GM23338 (cell line): ENCODE results near the gene BLOC1S6. TPM values are rescaled to one million over a fixed set of nuclear protein-coding genes. Genes with fewer than 3 reads are reported as not detected.
A peak's percentile ranks its signal among the peaks of the same experiment; 100 is the strongest.

Experiments used
- ATAC-seq: fragments of 200-7000 bp; cut with Tn5 transposase; 3 replicates; pipeline ENCODE4 v1.9.1; 2020
- DNase-seq: peaks from one replicate; pipeline ENCODE4 v3.0.0-alpha.2; 2015; ENCODE audit warnings: low spot score
- H2AFZ ChIP-seq: fragments of 200-600 bp; sonication (generic); 2 replicates; pipeline ENCODE4 v1.8.0; 2016; ENCODE audit warnings: antibody characterized with exemption, mild to moderate bottlenecking, moderate library complexity
- H3F3A ChIP-seq: fragments of 200-600 bp; sonication (generic); replicated peaks from 2 replicates; pipeline ENCODE4 v1.8.0; 2017; ENCODE audit warnings: antibody characterized with exemption, mixed run types, low read depth
- H3K27ac ChIP-seq: fragments of 200-600 bp; sonication (generic); 2 replicates; pipeline ENCODE4 v1.6.1; 2016; ENCODE audit warnings: low read depth
- H3K27me3 ChIP-seq: fragments of 200-600 bp; sonication (generic); 2 replicates; pipeline ENCODE4 v1.8.0; 2016; ENCODE audit warnings: mild to moderate bottlenecking, mixed run types, moderate library complexity; ENCODE audit not compliant: insufficient read depth
- H3K36me3 ChIP-seq: fragments of 200-600 bp; sonication (generic); 2 replicates; pipeline ENCODE4 v1.8.0; 2016; ENCODE audit warnings: mild to moderate bottlenecking; ENCODE audit not compliant: insufficient read depth
- H3K4me1 ChIP-seq: fragments of 200-600 bp; sonication (generic); 2 replicates; pipeline ENCODE4 v1.8.0; 2016; ENCODE audit warnings: mild to moderate bottlenecking, moderate library complexity; ENCODE audit not compliant: insufficient read depth
- H3K4me2 ChIP-seq: fragments of 200-600 bp; sonication (generic); 2 replicates; pipeline ENCODE4 v1.7.1; 2017; ENCODE audit warnings: mixed run types
- H3K4me3 ChIP-seq: fragments of 200-600 bp; sonication (generic); 2 replicates; pipeline ENCODE4 v1.6.1; 2016; ENCODE audit warnings: mixed run types
- H3K79me2 ChIP-seq: fragments of 200-600 bp; sonication (generic); replicated peaks from 2 replicates; pipeline ENCODE4 v1.8.0; 2017; ENCODE audit warnings: mild to moderate bottlenecking; ENCODE audit not compliant: insufficient read depth
- H3K9me2 ChIP-seq: fragments of 200-600 bp; sonication (generic); 2 replicates; pipeline ENCODE4 v1.8.0; 2017; ENCODE audit not compliant: insufficient read depth
- H4K20me1 ChIP-seq: fragments of 200-600 bp; sonication (generic); replicated peaks from 2 replicates; pipeline ENCODE4 v1.8.0; 2017; ENCODE audit warnings: mild to moderate bottlenecking; ENCODE audit not compliant: insufficient read depth
- H3K27ac Mint-ChIP-seq: 2 replicates; pipeline ENCODE4 v1.8.0; 2020; ENCODE audit warnings: inconsistent platforms, mild to moderate bottlenecking, moderate library complexity, mixed read lengths
- H3K27me3 Mint-ChIP-seq: 3 replicates; pipeline ENCODE4 v1.8.0; 2022; ENCODE audit warnings: low read depth, mild to moderate bottlenecking, moderate library complexity, mixed read lengths, inconsistent platforms; ENCODE audit not compliant: insufficient read depth, poor library complexity
- H3K36me3 Mint-ChIP-seq: 3 replicates; pipeline ENCODE4 v1.8.0; 2021; ENCODE audit warnings: low read depth, mild to moderate bottlenecking, inconsistent platforms, moderate library complexity, mixed read lengths
- H3K4me1 Mint-ChIP-seq: 3 replicates; pipeline ENCODE4 v1.8.0; 2020; ENCODE audit warnings: mild to moderate bottlenecking, inconsistent platforms, mixed read lengths
- H3K4me3 Mint-ChIP-seq: 3 replicates; pipeline ENCODE4 v1.8.0; 2021; ENCODE audit warnings: moderate library complexity, mild to moderate bottlenecking, inconsistent platforms, mixed read lengths
- H3K9me3 Mint-ChIP-seq: 3 replicates; pipeline ENCODE4 v1.8.0; 2020; ENCODE audit warnings: moderate library complexity, mild to moderate bottlenecking, inconsistent platforms, mixed read lengths
- CTCF ChIP-seq, 2 experiments: fragments of 200-600 bp in 1 of 2; sonication (generic) in 1 of 2; conservative IDR thresholded peaks; 2 replicates each; pipeline versions ENCODE4 v1.5.1 to v1.6.1; 2016 to 2017; ENCODE audit warnings: antibody characterized with exemption in 2 of 2, low read depth in 2 of 2, mild to moderate bottlenecking in 2 of 2, moderate library complexity in 1 of 2
- EZH2 ChIP-seq: fragments of 200-600 bp; sonication (generic); IDR thresholded peaks from one replicate; pipeline ENCODE4 v1.8.0; 2017; ENCODE audit warnings: antibody characterized with exemption, mild to moderate bottlenecking, low read depth; ENCODE audit not compliant: unreplicated experiment
- EZH2phosphoT487 ChIP-seq: fragments of 200-600 bp; sonication (generic); IDR thresholded peaks from one replicate; pipeline ENCODE4 v1.8.1; 2018; ENCODE audit warnings: antibody characterized with exemption; ENCODE audit not compliant: unreplicated experiment
- JUNB ChIP-seq: IDR thresholded peaks from one replicate; pipeline ENCODE4 v1.6.1; 2016; ENCODE audit warnings: antibody characterized with exemption; ENCODE audit not compliant: unreplicated experiment
- POLR2AphosphoS5 ChIP-seq: IDR thresholded peaks from 2 replicates; pipeline ENCODE4 v1.6.1; 2016; ENCODE audit warnings: antibody characterized with exemption, low read depth
- ZNF114 ChIP-seq: fragments of 250-450 bp; sonication (Bioruptor Pico); IDR thresholded peaks from 2 replicates; pipeline ENCODE4 v1.5.0; 2020; ENCODE audit warnings: mild to moderate bottlenecking, moderate library complexity
- ZNF331 ChIP-seq: fragments of 250-450 bp; sonication (Bioruptor Pico); IDR thresholded peaks from 2 replicates; pipeline ENCODE4 v1.5.0; 2020; ENCODE audit warnings: low read depth, mild to moderate bottlenecking, moderate library complexity
- ZNF462 ChIP-seq: fragments of 250-450 bp; sonication (Bioruptor Pico); IDR thresholded peaks from 2 replicates; pipeline ENCODE4 v1.5.0; 2020; ENCODE audit warnings: mild to moderate bottlenecking, moderate library complexity
- polyA plus RNA-seq: library from polyadenylated mRNA; unstranded; fragments of >200 nt; fragmentation: Nextera tagmentation; extraction: Ambion mirVana; gene quantifications from 2 replicates; pipeline ENCODE4 v1.2.1, GENCODE V29; 2016
- total RNA-seq: library from RNA; depleted of rRNA; stranded (reverse); fragments of >200 nt; shearing (Covaris generic); gene quantifications from 2 replicates; pipeline ENCODE4 v1.2.3, GENCODE V29; 2014

Gene BLOC1S6
- total and polyA plus RNA-seq, 2 experiments from 2014 or later: 20.9 to 28.4 TPM

- no peaks in the 10 kb centered on the region for H3K36me3 ChIP-seq
Observed at GRCh38 chr15:45573961-45574629, 13.1 kb upstream of the BLOC1S6 start.

GRCh38 chr15:45581919-45582318 lies 5.3 kb upstream of the BLOC1S6 start:
- Histone ChIP-seq H3K36me3 (no peaks in the 10 kb centered on the region), H3K4me2 (no peak overlapping the region), H4K20me1 (no peaks in the 10 kb centered on the region), H3K9me2 (no peaks in the 10 kb centered on the region), H3K4me3 (no peak overlapping the region), H3K4me1 (peaks cover 8% of the 10 kb centered on the region), H2AFZ (no peak overlapping the region), H3K27ac (no peak overlapping the region), H3K79me2 (no peaks in the 10 kb centered on the region), H3K27me3 (no peaks in the 10 kb centered on the region), H3F3A (no peaks in the 10 kb centered on the region)
- Mint-ChIP-seq H3K27me3 (peaks cover 2% of the 10 kb centered on the region), H3K4me3 (no peak overlapping the region; the same call in 2 of the 3 replicates), H3K4me1 (peaks cover 11% of the 10 kb centered on the region; the same call in 1 of the 3 replicates), H3K36me3 (no peaks in the 10 kb centered on the region), H3K27ac (no peak overlapping the region), H3K9me3 (no peaks in the 10 kb centered on the region)
- ATAC-seq (no peak), DNase-seq (no peak)
- TF ChIP-seq CTCF (conservative IDR thresholded peaks at IDR 0.05; ENCODE audit: low read depth in 2 of 2) (no peak), EZH2 (no peak), POLR2AphosphoS5 (no peak), ZNF462 (CRISPR knock-in tag) (no peak), JUNB (no peak), ZNF331 (CRISPR knock-in tag) (no peak), ZNF114 (CRISPR knock-in tag) (no peak)

More at GRCh38 chr15:45573961-45574629, 13.1 kb upstream of the BLOC1S6 start:
- H3K9me2 ChIP-seq: no peaks in the 10 kb centered on the region
- TF ChIP-seq CTCF (conservative IDR thresholded peaks at IDR 0.05; ENCODE audit: low read depth in 2 of 2) (peak in 1 of 2 experiments; percentile 61; a peak in 3 of 4 replicates), EZH2phosphoT487 (no peak)
- Mint-ChIP-seq H3K27ac (no peak overlapping the region), H3K27me3 (no peaks in the 10 kb centered on the region), H3K36me3 (peaks cover 3% of the 10 kb centered on the region; the same call in 2 of the 3 replicates), H3K9me3 (peaks cover 41% of the 10 kb centered on the region), H3K4me3 (no peak overlapping the region), H3K4me1 (no peaks in the 10 kb centered on the region)
- no peak overlapping the region for H3K4me3 ChIP-seq
- DNase-seq (peak; percentile 70), ATAC-seq (peak; percentile 95)
- no peaks in the 10 kb centered on the region for H3K79me2 ChIP-seq
- H2AFZ ChIP-seq: no peak overlapping the region
- H3F3A ChIP-seq: no peaks in the 10 kb centered on the region
- H3K27ac ChIP-seq: no peak overlapping the region
- H3K4me2 ChIP-seq: no peak overlapping the region
- no peaks in the 10 kb centered on the region for H3K4me1 ChIP-seq
- no peaks in the 10 kb centered on the region for H3K27me3 ChIP-seq
- H4K20me1 ChIP-seq: no peaks in the 10 kb centered on the region
